Hepatocyte (in vitro differentiated cells): ENCODE results near the gene TMEM204. TPM values are rescaled to one million over a fixed set of nuclear protein-coding genes. Genes with fewer than 3 reads are reported as not detected.

Experiments
- DNase-seq: peaks from one replicate; pipeline ENCODE4 v3.0.0-alpha.2; 2016; ENCODE audit warnings: low spot score
- H2AFZ ChIP-seq: fragments of 200-600 bp; sonication (generic); 2 replicates; pipeline ENCODE4 v1.6.0; 2016; ENCODE audit warnings: antibody characterized with exemption, mild to moderate bottlenecking
- H3K27ac ChIP-seq: fragments of 200-600 bp; sonication (generic); 2 replicates; pipeline ENCODE4 v1.5.1; 2016; ENCODE audit warnings: mild to moderate bottlenecking
- H3K27me3 ChIP-seq: fragments of 200-600 bp; sonication (generic); 2 replicates; pipeline ENCODE4 v1.6.1; 2016
- H3K36me3 ChIP-seq: fragments of 200-600 bp; sonication (generic); replicated peaks from 2 replicates; pipeline ENCODE4 v1.5.1; 2016; ENCODE audit warnings: low read depth; ENCODE audit not compliant: insufficient read depth
- H3K4me1 ChIP-seq: fragments of 200-600 bp; sonication (generic); 2 replicates; pipeline ENCODE4 v1.5.1; 2016; ENCODE audit warnings: mild to moderate bottlenecking, moderate library complexity; ENCODE audit not compliant: insufficient read depth
- H3K4me2 ChIP-seq: fragments of 200-600 bp; sonication (generic); 2 replicates; pipeline ENCODE4 v1.6.0; 2016
- H3K4me3 ChIP-seq: fragments of 200-600 bp; sonication (generic); 2 replicates; pipeline ENCODE4 v1.5.1; 2016; ENCODE audit warnings: mild to moderate bottlenecking
- H3K79me2 ChIP-seq: fragments of 200-600 bp; sonication (generic); 2 replicates; pipeline ENCODE4 v1.6.0; 2017; ENCODE audit warnings: mild to moderate bottlenecking
- H3K9me2 ChIP-seq: fragments of 200-600 bp; sonication (generic); replicated peaks from 2 replicates; pipeline ENCODE4 v1.6.0; 2017; ENCODE audit warnings: mild to moderate bottlenecking; ENCODE audit not compliant: insufficient read depth
- H3K9me3 ChIP-seq: fragments of 200-600 bp; sonication (generic); 2 replicates; pipeline ENCODE4 v1.5.1; 2016; ENCODE audit warnings: low read depth, mild to moderate bottlenecking
- H4K20me1 ChIP-seq: fragments of 200-600 bp; sonication (generic); 2 replicates; pipeline ENCODE4 v1.6.0; 2016; ENCODE audit warnings: mild to moderate bottlenecking; ENCODE audit not compliant: insufficient read depth, poor library complexity, severe bottlenecking
- CTCF ChIP-seq: fragments of 200-600 bp; sonication (generic); IDR thresholded peaks from 2 replicates; pipeline ENCODE4 v1.5.1; 2016; ENCODE audit warnings: antibody characterized with exemption, mild to moderate bottlenecking; ENCODE audit not compliant: poor library complexity
- EZH2 ChIP-seq: fragments of 200-600 bp; sonication (generic); IDR thresholded peaks from 2 replicates; pipeline ENCODE4 v1.6.1; 2016; ENCODE audit warnings: antibody characterized with exemption, mild to moderate bottlenecking, borderline replicate concordance
- EZH2phosphoT487 ChIP-seq: fragments of 200-600 bp; sonication (generic); IDR thresholded peaks from one replicate; pipeline ENCODE4 v1.6.1; 2018; ENCODE audit warnings: antibody characterized with exemption, mild to moderate bottlenecking, low read depth, moderate library complexity; ENCODE audit not compliant: unreplicated experiment, severe bottlenecking
- WGBS: methylation state at CpG from one replicate; pipeline ENCODE4 v1.1.6; 2016; ENCODE audit warnings: low lambda C conversion rate; ENCODE audit errors: missing lambda C conversion rate; 5-methylcytosine and 5-hydroxymethylcytosine counted together
- polyA plus RNA-seq: library from polyadenylated mRNA; unstranded; fragments of >200 nt; fragmentation: Nextera tagmentation; extraction: Ambion mirVana; gene quantifications from 2 replicates; pipeline ENCODE4 v1.2.1, GENCODE V29; 2016
- total RNA-seq: library from RNA; depleted of rRNA; stranded (reverse); fragments of >200 nt; gene quantifications from 2 replicates; pipeline ENCODE4 v1.2.3, GENCODE V29; 2014

TMEM204 gene
- total and polyA plus RNA-seq, 2 experiments from 2014 or later = 2.7 to 5.4 TPM

GRCh38 chr16:1571012-1571671, 37.7 kb downstream of the TMEM204 start:
- Histone ChIP-seq H3K9me2 (no peaks in the 10 kb centered on the region), H3K27ac (no peak overlapping the region), H3K4me2 (no peak overlapping the region), H3K27me3 (no peaks in the 10 kb centered on the region), H2AFZ (no peak overlapping the region), H3K36me3 (no peaks in the 10 kb centered on the region), H3K4me1 (no peaks in the 10 kb centered on the region), H3K79me2 (no peaks in the 10 kb centered on the region), H4K20me1 (no peaks in the 10 kb centered on the region), H3K9me3 (no peaks in the 10 kb centered on the region), H3K4me3 (no peak overlapping the region)
- WGBS = 87% methylated on average over 7 of the region's 7 CpGs
- TF ChIP-seq CTCF (no peak), EZH2 (no peak), EZH2phosphoT487 (no peak)
- DNase-seq = no peak

- Histone ChIP-seq H3K36me3 (no peaks in the 10 kb centered on the region), H3K4me3 (no peak overlapping the region), H3K4me2 (no peak overlapping the region), H4K20me1 (no peaks in the 10 kb centered on the region), H3K79me2 (no peaks in the 10 kb centered on the region), H3K27ac (no peak overlapping the region), H3K9me2 (no peaks in the 10 kb centered on the region), H3K4me1 (no peaks in the 10 kb centered on the region), H3K27me3 (no peaks in the 10 kb centered on the region), H3K9me3 (no peaks in the 10 kb centered on the region), H2AFZ (no peak overlapping the region)
- 87% methylated on average over 7 of the region's 7 CpGs for WGBS
- TF ChIP-seq EZH2 = no peak
- TF ChIP-seq EZH2phosphoT487 = no peak
- no peak for TF ChIP-seq CTCF
- DNase-seq = no peak
These were observed 39.2 kb downstream of the TMEM204 start for GRCh38 chr16:1572673-1573072.

GRCh38 chr16:1573301-1573700, 39.8 kb downstream of the TMEM204 start:
- no peaks in the 10 kb centered on the region for H3K79me2 ChIP-seq
- H3K4me3 ChIP-seq = no peak overlapping the region
- H3K36me3 ChIP-seq = no peaks in the 10 kb centered on the region
- H4K20me1 ChIP-seq = no peaks in the 10 kb centered on the region
- no peaks in the 10 kb centered on the region for H3K9me3 ChIP-seq
- no peaks in the 10 kb centered on the region for H3K4me1 ChIP-seq
- no peak for DNase-seq
- no peak overlapping the region for H2AFZ ChIP-seq
- no peak overlapping the region for H3K27ac ChIP-seq
- no peak overlapping the region for H3K4me2 ChIP-seq
- H3K27me3 ChIP-seq = no peaks in the 10 kb centered on the region
- no peak for TF ChIP-seq CTCF
- no peak for TF ChIP-seq EZH2phosphoT487
- TF ChIP-seq EZH2 = no peak
- no peaks in the 10 kb centered on the region for H3K9me2 ChIP-seq
- WGBS = 87% methylated on average over 5 of the region's 5 CpGs

- no peak overlapping the region for H2AFZ ChIP-seq
- no peaks in the 10 kb centered on the region for H4K20me1 ChIP-seq
- no peaks in the 10 kb centered on the region for H3K36me3 ChIP-seq
These were observed 42.1 kb downstream of the TMEM204 start for GRCh38 chr16:1575578-1575977.

More at GRCh38 chr16:1575578-1575977, 42.1 kb downstream of the TMEM204 start:
- Histone ChIP-seq H3K9me3 (no peaks in the 10 kb centered on the region), H3K27ac (no peak overlapping the region), H3K9me2 (no peaks in the 10 kb centered on the region), H3K79me2 (no peaks in the 10 kb centered on the region), H3K27me3 (no peaks in the 10 kb centered on the region), H3K4me1 (no peaks in the 10 kb centered on the region), H3K4me3 (no peak overlapping the region), H3K4me2 (no peak overlapping the region)
- DNase-seq = no peak
- TF ChIP-seq EZH2phosphoT487 (no peak), CTCF (no peak), EZH2 (no peak)
